Left ventricle myocardium inferior (tissue), 1 donor: ENCODE data around the gene SGSM1. TPM values are rescaled to one million over a fixed set of nuclear protein-coding genes. Genes with fewer than 3 reads are reported as not detected.

ENCODE experiments used
- DNase-seq: peaks from one replicate; pipeline ENCODE4 v3.0.0-alpha.2; 2020
- H3K27ac ChIP-seq: fragments of 200-600 bp; replicated peaks from 2 replicates; pipeline ENCODE4 v1.8.0; 2021
- H3K27me3 ChIP-seq: fragments of 200-600 bp; 2 replicates; pipeline ENCODE4 v1.8.0; 2021; ENCODE audit warnings: low read depth
- H3K36me3 ChIP-seq: fragments of 200-600 bp; 2 replicates; pipeline ENCODE4 v1.8.0; 2021
- H3K4me1 ChIP-seq: fragments of 200-600 bp; 2 replicates; pipeline ENCODE4 v1.8.0; 2021
- H3K4me3 ChIP-seq: fragments of 200-600 bp; 2 replicates; pipeline ENCODE4 v1.8.0; 2021; ENCODE audit warnings: mild to moderate bottlenecking, moderate library complexity
- H3K9me3 ChIP-seq: fragments of 200-600 bp; replicated peaks from 2 replicates; pipeline ENCODE4 v1.8.0; 2021
- intact Hi-C: fragments of 100-400 bp; cut with micrococcal nuclease; formaldehyde crosslinking; loops from one replicate; pipeline ENCODE4 v1.11.0; 2022
- total RNA-seq: library from RNA; stranded (reverse); fragmentation: NEBNext Ultra II Directional; extraction: Animal tissue kit (Norgen Biotek cat#: 25700); gene quantifications from one replicate; pipeline ENCODE4 v1.2.1, GENCODE V29; 2021
- TF ChIP-seq, protein P1 (sequence below): fragments of 200-600 bp; IDR thresholded peaks from 2 replicates; pipeline ENCODE4 v1.8.0; 2021; ENCODE audit warnings: antibody characterized with exemption, mild to moderate bottlenecking, borderline replicate concordance
- donor health status: DM: no; HTN: yes; CAD: no; lungs with severe emphysema.

The SGSM1 gene
- total RNA-seq, 1 donor from 2014 or later, result 8.8 TPM

DNA sequence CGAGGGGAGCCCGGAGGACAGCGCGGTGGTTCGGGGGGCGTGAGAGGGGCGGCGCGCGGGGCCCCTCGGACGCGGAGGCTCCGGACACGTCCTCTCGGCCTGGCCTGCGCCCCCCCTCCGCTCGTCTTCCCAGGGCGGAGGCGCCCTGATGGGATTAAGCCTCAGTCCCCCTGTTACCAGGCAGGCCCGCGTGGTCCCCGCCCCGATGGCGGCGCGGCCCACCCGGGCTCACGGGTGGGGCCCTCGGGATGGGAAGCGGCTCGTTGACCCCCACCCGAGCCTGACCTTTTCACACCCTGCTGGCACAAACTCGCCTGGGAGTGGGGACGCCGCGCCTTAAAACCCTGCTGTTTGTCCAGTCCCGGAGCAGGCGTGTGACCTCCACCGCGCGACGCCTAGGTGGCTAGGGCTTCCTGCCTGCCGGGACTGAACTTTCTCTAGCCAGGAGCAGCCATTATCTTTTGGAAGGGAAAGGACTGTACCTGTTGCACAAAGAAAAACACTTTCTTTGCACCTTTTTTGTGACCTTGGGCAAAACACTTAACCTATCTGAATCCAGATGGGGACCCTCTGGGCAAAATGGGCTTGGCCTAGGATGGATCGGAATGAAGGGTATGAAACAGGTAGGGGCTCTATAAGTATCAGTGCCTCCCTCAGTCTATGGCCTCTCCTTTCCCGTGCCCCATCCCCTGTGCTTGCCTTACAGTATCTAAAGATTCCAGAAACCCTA, 147.5 kb downstream of the SGSM1 start:
- Histone ChIP-seq H3K27ac (peak overlapping the region; percentile 88), H3K36me3 (no peaks in the 10 kb centered on the region), H3K9me3 (no peaks in the 10 kb centered on the region), H3K4me1 (peaks cover 36% of the 10 kb centered on the region), H3K4me3 (peak overlapping the region; percentile 77), H3K27me3 (peaks cover under 1% of the 10 kb centered on the region)
- intact Hi-C loops, result no loop called here
- DNase-seq, result peak; percentile 53
- TF ChIP-seq, protein P1, sequence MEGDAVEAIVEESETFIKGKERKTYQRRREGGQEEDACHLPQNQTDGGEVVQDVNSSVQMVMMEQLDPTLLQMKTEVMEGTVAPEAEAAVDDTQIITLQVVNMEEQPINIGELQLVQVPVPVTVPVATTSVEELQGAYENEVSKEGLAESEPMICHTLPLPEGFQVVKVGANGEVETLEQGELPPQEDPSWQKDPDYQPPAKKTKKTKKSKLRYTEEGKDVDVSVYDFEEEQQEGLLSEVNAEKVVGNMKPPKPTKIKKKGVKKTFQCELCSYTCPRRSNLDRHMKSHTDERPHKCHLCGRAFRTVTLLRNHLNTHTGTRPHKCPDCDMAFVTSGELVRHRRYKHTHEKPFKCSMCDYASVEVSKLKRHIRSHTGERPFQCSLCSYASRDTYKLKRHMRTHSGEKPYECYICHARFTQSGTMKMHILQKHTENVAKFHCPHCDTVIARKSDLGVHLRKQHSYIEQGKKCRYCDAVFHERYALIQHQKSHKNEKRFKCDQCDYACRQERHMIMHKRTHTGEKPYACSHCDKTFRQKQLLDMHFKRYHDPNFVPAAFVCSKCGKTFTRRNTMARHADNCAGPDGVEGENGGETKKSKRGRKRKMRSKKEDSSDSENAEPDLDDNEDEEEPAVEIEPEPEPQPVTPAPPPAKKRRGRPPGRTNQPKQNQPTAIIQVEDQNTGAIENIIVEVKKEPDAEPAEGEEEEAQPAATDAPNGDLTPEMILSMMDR, result no peak

- intact Hi-C loops, result no loop called here
- no peak for DNase-seq
- Histone ChIP-seq H3K4me1 (peaks cover 36% of the 10 kb centered on the region), H3K36me3 (no peaks in the 10 kb centered on the region), H3K9me3 (no peaks in the 10 kb centered on the region), H3K27ac (peak overlapping the region; percentile 88), H3K27me3 (no peaks in the 10 kb centered on the region), H3K4me3 (peak overlapping the region; percentile 77)
- TF ChIP-seq, protein P1, result no peak
These were observed 148.1 kb downstream of the SGSM1 start for GRCh38 chr22:24954114-24954463.

GRCh38 chr22:24954856-24955255, 148.8 kb downstream of the SGSM1 start:
- H3K4me3 ChIP-seq, result peak overlapping the region; percentile 77
- no peak for DNase-seq
- H3K27me3 ChIP-seq, result no peaks in the 10 kb centered on the region
- peak overlapping the region; percentile 88 for H3K27ac ChIP-seq
- no peaks in the 10 kb centered on the region for H3K9me3 ChIP-seq
- intact Hi-C loops, result no loop called here
- H3K36me3 ChIP-seq, result no peaks in the 10 kb centered on the region
- TF ChIP-seq, protein P1, result no peak
- H3K4me1 ChIP-seq, result peaks cover 36% of the 10 kb centered on the region

- TF ChIP-seq, protein P1, result no peak
- H3K27me3 ChIP-seq, result no peaks in the 10 kb centered on the region
- no peak overlapping the region for H3K4me3 ChIP-seq
- no peaks in the 10 kb centered on the region for H3K9me3 ChIP-seq
- H3K36me3 ChIP-seq, result no peaks in the 10 kb centered on the region
- DNase-seq, result no peak
- intact Hi-C loops, result no loop called here
- no peak overlapping the region for H3K27ac ChIP-seq
- H3K4me1 ChIP-seq, result peaks cover 34% of the 10 kb centered on the region
These were observed 151.0 kb downstream of the SGSM1 start for GRCh38 chr22:24957043-24957442.

- Histone ChIP-seq H3K27me3 (no peaks in the 10 kb centered on the region), H3K4me1 (peaks cover 48% of the 10 kb centered on the region), H3K9me3 (no peaks in the 10 kb centered on the region), H3K36me3 (no peaks in the 10 kb centered on the region), H3K27ac (no peak overlapping the region), H3K4me3 (no peak overlapping the region)
- no peak for DNase-seq
- TF ChIP-seq, protein P1, result no peak
- intact Hi-C loops, result no loop called here
These were observed 155.3 kb downstream of the SGSM1 start for GRCh38 chr22:24961217-24961844.
